GM15510 (cell line): Measurements from ENCODE around the gene TMA7.

Source experiments
- POLR2A ChIP-seq: IDR thresholded peaks from 3 replicates; pipeline ENCODE4 v1.6.1; 2011; ENCODE audit warnings: borderline replicate concordance; ENCODE audit not compliant: insufficient read length; ENCODE audit errors: extremely low read depth

TMA7 gene

DNA sequence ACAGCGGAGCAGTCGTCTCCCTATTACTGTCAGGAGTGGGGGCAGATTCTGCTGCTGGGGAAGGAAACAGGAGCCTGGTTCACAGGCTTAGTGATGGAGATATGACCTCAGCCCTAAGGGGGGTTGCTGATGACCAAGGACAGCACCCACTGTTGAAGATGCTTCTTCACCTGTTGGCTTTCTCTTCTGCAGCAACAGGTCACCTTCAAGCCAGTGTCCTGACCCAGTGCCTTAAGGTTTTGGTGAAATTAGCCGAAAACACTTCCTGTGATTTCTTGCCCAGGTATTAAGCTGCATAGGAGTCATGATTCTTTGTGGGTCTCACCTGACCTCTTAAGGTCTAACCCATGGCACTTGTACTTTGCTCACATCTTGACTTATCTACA lies 20.5 kb downstream of the TMA7 start:
- no peak for TF ChIP-seq POLR2A

DNA sequence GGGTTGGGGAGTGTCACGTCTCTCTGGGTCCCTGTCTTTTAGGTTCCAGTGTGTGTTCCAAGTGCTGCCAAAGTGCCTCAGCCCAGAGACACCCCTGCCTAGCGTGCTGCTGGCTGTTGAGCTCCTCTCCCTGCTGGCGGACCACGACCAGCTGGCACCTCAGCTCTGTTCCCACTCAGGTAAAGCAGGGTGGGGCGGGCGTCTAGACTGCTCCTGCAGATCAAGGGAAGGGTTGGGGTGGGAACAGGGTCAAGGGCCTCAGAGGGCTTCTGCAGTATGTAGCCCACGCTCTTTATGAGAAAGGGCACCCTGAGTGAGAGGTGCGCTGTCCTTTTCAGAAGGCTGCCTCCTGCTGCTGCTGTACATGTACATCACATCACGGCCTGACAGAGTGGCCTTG lies 23.6 kb downstream of the TMA7 start:
- no peak for TF ChIP-seq POLR2A

DNA sequence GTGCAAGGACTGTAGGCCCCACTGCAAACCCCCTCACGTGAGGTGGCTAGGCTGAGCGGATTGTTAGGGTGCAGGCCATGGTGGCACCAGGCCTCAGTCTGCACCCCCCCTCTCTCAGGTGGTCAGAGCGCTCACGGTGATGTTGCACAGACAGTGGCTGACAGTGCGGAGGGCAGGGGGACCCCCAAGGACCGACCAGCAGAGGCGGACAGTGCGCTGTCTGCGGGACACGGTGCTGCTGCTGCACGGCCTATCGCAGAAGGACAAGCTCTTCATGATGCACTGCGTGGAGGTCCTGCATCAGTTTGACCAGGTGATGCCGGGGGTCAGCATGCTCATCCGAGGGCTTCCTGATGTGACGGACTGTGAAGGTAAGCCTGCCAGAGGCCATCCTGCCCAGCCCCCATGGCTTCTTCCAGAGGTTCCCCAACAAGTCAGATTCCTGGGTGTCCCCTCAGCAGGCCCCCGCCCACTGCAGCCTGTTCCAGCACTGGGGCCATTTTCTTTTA lies 24.7 kb downstream of the TMA7 start:
- no peak for TF ChIP-seq POLR2A

DNA sequence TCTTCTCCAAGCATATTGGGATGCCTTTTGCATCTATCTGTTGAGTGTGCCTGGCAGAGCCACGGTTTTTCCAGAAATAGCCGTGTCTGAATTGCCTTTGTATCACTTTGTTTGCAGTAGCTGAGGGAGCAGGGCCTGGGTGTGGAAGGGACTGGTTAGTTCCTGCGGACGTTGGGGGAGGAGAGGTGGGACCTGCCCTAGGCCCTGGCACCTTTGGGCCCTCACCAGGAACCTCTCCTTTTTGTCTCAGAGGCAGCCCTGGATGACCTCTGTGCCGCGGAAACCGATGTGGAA lies 25.1 kb downstream of the TMA7 start:
- TF ChIP-seq POLR2A: no peak

DNA sequence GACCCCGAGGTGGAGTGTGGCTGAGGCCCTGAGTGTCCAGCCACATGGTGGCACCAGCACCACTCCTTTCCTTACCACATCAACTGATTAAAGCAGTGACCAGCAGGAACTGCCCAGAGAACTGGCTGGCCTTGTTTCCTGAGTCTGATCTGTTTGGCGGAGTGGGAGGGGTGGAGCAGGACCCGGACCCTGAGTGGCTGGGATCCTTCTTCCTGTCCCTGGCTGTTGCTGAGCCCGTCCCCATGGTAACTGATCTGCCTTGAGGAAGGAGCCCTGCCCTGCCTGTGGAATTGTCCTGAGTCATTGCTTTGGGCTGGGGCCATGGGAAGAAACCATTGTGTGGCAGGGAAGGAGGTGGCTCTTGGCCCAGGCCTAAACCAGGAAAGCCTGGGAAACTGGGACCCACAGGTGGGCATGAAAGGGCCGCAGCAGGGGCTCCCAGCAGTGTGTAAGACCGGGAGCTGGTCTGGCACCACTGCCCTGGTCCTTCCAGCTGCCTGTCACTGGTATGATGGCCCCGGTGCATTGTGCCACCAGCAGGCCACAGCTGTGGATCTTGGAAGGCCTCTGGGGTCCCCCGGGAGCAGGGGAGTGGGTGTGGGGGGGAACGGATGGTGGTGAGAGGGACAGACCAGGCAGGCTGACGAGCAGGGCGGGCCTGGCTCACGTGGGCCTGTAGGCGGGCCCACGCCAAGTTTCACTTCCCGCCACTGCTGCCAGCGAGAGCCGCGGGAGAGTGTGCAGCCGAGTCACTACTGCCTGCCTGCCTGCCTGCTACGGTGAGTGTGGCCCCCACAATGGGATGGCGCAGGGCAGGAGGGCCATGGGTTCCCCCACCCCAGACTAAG lies 25.7 kb downstream of the TMA7 start:
- peak; percentile 98 for TF ChIP-seq POLR2A

DNA sequence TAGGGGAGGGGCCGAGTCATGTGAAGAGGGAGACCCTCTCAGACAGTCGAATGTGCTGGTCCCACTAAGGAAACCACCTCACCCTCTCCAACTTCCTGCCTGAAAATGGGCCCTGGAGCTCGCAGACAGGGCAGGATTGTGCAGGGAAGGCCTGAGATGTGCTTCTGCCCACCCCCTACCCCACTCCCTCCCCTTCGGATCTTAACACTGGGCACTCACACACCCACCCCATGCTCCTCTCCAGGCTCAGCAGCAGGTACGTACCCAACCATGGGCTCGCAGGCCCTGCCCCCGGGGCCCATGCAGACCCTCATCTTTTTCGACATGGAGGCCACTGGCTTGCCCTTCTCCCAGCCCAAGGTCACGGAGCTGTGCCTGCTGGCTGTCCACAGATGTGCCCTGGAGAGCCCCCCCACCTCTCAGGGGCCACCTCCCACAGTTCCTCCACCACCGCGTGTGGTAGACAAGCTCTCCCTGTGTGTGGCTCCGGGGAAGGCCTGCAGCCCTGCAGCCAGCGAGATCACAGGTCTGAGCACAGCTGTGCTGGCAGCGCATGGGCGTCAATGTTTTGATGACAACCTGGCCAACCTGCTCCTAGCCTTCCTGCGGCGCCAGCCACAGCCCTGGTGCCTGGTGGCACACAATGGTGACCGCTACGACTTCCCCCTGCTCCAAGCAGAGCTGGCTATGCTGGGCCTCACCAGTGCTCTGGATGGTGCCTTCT lies 26.5 kb downstream of the TMA7 start:
- no peak for TF ChIP-seq POLR2A

DNA sequence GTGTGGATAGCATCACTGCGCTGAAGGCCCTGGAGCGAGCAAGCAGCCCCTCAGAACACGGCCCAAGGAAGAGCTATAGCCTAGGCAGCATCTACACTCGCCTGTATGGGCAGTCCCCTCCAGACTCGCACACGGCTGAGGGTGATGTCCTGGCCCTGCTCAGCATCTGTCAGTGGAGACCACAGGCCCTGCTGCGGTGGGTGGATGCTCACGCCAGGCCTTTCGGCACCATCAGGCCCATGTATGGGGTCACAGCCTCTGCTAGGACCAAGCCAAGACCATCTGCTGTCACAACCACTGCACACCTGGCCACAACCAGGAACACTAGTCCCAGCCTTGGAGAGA lies 27.0 kb downstream of the TMA7 start:
- no peak for TF ChIP-seq POLR2A

DNA sequence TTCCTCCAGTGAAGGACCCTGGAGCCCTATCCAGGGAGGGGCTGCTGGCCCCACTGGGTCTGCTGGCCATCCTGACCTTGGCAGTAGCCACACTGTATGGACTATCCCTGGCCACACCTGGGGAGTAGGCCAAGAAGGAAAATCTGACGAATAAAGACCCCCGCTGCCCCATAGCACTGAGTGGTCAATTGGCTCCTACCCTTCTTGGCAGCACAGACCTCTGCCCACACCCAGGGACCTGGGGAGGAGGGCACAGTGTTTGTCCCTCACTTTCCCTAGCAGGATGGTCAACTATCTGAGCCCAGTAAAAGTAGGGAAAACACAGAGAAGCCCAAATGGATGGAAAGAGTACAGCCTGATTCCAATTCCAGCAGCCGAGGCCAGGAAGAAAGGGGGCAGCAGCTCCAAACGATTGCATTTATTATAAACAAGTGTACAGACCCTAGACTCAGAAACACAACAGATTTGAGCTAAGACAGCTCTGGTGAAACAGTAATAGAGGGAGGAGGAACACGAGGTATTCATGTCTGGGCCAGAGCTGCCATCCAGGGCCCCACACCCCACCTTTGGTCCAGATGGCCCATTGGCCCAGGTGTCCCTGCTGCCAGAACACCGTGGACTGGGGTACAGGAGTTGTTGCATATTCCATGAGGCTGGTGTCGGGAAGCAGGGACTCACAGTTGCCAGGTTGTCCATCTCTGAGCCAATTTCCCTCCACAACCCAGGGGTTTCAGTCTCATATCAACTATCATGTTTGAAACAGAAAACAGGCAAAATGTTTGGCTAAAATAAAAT lies 27.6 kb downstream of the TMA7 start:
- no peak for TF ChIP-seq POLR2A

DNA sequence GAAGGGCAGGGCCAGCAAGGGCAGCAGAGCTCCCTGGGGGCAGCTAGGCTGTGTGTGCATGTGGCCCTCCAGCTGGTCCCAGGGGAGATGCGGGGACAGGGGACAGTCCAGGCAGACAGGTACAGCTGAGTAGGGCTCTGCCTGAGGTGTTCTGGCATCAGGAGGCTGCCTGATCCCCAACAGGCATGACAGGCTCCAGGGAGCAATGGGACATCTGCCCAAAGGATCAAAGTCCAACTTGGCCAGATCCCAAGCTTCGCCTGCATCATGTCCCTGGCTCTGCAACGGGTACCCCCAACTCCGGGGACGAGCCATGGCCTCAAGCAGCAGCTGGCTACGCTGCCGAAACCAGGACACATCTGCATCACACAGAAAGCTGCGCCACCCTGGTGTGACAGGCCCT lies 28.3 kb downstream of the TMA7 start:
- no peak for TF ChIP-seq POLR2A

DNA sequence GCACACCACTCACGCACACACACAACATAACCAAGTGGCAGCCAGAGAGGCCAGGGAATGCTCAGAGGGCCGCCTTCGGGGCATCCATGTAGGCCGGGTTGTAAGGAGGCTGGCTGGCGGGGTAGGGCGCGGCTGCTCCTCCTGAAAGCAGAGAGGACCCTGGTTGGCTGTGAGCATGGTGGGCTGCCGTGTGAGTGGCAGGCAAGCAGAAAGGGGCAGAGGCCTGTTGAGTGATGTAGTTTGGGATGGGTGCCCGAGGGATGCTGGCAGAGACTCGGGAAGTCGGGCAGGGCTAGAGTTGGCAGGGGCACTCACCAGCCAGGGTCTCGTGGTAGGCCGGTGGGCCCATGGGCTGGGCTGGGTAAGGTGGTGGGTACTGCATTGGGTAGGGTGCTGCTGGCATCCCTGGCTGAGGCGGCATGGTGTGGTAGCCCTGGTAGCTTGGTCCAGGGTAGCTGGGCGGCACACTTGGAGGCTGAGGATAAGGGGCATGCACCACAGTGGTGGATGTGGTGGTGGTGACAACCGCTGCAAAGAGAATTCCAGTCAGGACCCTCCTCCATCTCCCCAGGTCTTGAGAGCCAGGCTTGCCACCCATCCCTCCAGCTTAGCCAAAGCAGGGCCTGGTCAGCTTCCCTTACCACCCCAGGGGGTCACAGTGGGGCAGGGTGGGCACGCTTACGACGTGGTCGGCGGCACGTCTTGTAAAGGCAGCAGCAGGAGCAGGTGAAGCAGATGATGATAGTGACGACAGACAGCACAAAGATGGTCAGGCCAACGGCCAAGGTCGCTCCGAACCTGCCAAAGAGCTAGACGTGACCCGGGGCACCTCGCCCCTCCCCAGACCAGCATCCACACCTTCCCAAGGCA lies 29.2 kb downstream of the TMA7 start:
- no peak for TF ChIP-seq POLR2A

DNA sequence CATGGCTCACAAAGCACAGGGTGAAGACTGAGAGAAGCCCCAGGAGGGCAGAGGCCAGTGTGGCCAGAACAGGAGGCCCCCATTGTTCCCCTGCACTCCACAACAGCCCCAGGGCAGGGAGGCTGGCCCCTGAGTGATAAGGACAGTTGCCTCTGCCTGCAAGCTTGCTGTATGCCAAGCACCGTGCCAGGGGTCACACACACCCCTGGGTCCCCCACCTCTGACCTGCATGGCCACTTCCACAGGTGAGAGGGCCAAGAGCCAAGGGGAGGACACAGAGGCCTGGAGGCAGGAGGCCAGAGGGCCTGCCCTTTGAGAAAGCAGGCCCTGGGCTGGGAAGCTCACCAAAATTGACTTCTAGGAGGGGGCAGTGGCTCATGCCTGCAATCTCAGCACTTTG lies 30.2 kb downstream of the TMA7 start:
- peak; percentile 25 for TF ChIP-seq POLR2A

DNA sequence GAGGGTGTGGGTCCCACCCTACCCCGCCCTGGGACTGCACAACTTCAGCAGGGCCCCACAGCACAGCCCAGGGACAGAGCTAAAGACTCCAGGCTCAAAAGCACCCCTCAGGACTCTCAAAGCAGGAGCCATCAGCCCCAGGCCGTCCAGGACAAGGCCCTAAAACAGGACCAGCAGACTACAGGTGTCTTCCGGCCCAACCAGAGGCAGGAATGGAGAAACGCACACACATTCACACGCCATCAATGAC lies 32.5 kb downstream of the TMA7 start:
- TF ChIP-seq POLR2A: no peak

DNA sequence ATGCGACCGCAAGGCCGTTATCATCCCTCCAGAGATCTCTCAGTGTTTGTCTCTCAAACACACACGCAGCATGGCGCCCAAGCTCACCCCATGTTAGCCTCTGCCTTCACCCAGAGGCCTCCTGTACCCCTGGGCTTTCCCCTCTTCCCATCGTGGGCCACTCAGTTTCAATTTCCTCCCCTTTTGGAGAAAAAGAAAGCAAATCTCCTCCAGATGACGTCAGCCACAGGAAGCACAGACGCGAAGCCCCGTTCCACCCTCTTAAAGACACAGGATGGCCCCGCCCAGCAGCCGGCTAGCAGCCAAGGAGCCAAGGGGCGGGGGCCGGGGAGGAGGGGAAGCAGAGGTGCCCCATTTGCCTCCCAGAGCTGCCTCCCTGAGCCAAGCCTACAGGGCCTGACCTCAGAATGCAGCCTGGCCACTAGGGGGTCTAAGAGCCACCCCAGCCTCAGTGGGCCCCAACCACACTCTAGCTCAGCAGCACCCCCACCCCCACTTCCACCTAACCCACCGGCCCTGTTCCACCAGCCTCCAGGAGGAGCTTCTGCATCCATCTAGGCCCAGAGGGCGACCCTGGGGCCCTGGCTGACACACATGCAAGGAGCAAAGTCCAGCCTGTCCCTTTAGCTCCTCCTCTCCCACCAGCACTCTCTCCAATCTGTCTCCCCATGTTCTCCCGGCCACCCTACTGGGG lies 33.0 kb downstream of the TMA7 start:
- peak; percentile 79 for TF ChIP-seq POLR2A

DNA sequence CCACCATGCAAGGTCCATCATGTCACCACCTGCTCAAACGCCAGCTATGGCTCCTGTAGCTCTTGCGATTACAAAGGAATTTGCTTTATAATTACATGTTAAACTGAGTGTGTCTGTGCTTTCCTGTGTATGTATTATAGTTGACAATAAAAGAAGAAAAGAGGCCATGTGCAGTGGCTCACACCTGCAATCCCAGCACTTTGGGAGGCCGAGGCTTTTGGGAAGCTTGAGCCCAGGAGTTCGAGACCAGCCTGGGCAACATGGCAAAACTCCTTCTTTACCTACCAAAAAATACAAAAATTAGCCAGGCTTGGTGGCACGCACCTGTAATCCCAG lies 33.5 kb downstream of the TMA7 start:
- TF ChIP-seq POLR2A: no peak
